Measurements from ENCODE around the gene COPS3.
"Not testable (repeated sequence)": the region's sequence is repeated elsewhere in the genome, so short reads cannot be mapped to it uniquely, and the experiment has no call there.

Gene COPS3

GRCh38 chr17:17301659-17302058 lies 20.6 kb upstream of the COPS3 start:
- DNase-seq (ENCODE audit: low read depth, low spot score): not testable (repeated sequence)

DNA sequence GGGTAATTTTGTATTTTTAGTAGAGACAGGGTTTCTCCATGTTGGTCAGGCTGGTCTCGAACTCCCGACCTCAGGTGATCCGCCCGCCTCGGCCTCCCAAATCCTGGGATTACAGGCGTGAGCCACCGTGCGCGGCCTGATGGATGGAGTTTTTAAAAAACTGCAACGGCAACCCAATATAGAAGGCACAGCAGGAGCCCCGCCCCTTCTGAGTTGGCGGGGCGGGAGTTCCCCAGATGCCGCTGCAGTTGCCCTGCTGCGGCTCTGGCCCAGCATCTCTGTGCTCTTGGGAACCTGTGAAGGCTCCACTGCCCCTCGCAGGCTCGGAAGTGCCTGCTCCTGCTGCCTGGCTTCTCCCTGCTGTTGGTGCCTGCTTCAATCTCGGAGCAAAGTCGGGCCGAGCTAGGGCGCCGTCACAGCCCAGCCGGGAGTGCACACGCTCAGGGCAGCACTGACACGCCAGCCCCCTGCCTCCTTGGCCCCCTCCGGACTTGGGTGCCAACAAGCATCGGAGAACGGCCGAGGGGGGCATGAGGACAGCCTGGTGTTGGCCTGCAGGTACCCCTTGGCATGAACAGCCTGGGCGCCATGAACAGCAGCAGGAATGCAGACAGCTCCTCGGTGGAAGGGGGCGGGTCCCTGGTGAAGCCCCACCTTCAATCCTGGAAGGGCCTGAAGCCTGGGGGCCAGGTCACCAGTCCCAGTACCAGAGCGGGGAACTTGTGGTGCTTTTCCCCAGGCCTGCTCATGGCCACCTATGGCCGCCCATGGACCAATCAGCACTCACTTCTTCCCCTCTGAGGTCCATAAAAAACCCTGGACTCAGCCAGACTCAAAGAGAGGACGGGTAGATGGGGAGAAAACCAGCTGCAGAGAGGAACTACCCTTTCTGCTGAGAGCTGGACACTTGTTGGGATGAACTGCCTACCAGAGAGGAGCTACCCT lies 19.9 kb upstream of the COPS3 start:
- no peak for DNase-seq (ENCODE audit: low read depth, low spot score)

GRCh38 chr17:17298108-17298507 lies 17.1 kb upstream of the COPS3 start:
- DNase-seq (ENCODE audit: low read depth, low spot score): no peak

DNA sequence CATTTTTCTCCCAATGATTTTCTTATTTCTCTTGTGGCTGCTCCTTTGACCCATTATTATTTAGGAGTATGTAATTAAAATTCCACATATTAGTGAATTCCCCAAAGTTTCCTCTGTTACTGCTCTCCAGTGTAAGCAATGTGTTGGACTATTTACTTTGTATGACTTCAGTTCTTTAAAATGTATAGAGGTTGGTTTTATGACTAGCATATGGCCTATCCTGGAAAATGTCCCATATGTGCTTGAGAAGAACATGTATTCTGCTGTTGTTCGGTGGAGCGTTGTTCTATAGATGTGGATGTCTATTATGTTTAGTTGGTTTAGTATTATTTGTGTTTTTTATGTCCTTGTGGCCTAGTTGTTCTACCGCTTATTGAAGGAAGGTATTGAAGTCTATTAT lies 16.2 kb upstream of the COPS3 start:
- DNase-seq (ENCODE audit: low read depth, low spot score): no peak

GRCh38 chr17:17295141-17295540 lies 14.1 kb upstream of the COPS3 start:
- DNase-seq (ENCODE audit: low read depth, low spot score): no peak

DNA sequence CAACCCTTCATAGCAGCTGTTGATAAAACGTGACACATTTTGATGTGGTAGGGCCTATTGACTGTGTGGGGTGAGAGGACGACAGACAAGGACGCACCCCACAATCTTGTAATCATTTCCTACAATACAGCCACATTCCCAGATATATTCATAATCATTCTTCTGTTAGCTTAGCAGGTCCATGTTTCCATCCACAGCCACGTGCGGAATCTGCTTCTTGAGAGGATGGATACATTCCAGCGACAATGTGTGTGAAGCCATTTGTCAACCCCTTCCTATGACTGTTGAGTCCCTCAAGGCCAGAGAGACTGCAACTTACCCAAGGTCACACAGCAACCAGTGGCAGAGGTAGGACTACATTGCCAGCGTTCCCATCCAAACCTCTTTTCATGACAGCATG lies 8.7 kb upstream of the COPS3 start:
- DNase-seq (ENCODE audit: low read depth, low spot score): no peak

DNA sequence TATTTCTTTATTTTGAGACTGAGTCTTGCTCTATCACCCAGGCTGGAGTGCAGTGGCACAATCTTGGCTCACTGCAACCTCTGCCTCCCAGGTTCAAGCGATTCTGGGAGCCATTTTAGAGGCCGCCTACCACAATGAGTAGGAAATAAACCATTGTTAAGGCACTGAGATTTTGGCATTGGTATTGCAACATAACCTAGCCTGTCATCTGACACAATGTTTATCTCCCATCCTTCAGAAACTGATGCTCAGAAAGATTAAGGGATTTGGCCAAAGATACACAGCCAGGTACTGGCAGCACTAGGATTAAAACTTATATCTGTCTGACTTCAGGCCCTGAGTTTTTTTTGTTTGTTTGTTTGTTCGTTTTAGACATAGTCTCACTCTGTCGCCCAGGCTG lies 8.0 kb upstream of the COPS3 start:
- DNase-seq (ENCODE audit: low read depth, low spot score): no peak

DNA sequence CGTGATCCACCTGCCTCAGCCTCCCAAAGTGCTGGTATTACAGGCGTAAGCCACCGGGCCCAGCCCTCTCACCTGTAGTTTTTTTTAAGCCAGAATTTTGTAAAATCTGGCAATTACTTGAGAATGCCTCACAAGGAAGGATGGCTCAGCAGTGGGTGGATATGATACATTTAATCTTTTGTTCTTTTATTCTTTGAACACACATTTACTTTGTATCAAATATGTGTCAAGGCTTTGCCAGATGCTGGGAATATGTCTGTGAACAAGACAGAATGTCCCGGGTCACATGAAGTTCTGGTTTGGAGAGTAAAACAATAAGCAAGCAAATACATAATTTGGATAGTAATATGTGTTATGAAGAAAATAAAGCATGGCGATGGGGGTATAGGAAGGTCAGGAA lies 4.9 kb upstream of the COPS3 start:
- DNase-seq (ENCODE audit: low read depth, low spot score): no peak

GRCh38 chr17:17279316-17279715 lies 1.7 kb downstream of the COPS3 start:
- no peak for DNase-seq (ENCODE audit: low read depth, low spot score)

DNA sequence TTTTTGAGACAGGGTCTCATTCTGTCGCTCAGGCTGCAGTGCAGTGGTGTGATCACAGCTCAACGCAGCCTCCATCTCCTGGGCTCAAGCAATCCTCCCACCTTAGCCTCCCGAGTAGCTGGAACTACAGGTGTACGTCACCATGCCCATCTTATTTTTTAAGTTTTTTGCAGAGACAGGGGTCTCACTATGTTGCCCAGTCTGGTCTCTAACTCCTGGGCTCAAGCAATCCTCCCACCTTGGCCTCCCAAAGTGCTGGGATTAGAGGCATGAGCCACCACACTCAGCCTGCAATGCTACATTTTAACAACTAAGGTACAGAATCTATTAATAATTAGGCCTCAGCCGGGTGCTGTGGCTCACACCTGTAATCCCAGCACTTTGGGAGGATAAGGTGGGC lies 3.6 kb downstream of the COPS3 start:
- DNase-seq (ENCODE audit: low read depth, low spot score): not testable (repeated sequence)

GRCh38 chr17:17275971-17276370 lies 5.1 kb downstream of the COPS3 start:
- DNase-seq (ENCODE audit: low read depth, low spot score): no peak

- no peak for DNase-seq (ENCODE audit: low read depth, low spot score)
Measured at GRCh38 chr17:17269926-17270773, 10.9 kb downstream of the COPS3 start.

- DNase-seq (ENCODE audit: low read depth, low spot score): no peak
Measured at GRCh38 chr17:17264430-17264829, 16.6 kb downstream of the COPS3 start.

DNA sequence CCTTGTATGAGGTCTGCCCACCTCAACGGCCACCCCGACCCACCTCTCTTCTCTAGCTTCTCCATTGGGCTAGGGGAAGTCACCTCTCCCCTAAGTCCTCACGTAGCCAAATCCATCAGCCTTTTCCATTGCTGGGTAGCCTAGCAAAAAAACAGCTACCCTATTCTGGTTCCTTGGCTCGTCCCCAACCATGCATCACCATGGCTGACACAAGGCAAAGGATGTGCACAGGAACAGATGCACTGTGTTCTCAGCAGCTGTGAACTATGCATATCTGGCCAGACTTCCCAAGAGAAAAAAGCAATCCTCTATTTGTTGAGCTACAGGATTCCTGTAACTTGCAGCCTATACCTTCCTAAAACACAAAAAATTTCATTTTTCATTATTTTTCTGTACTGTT lies 22.0 kb downstream of the COPS3 start:
- DNase-seq (ENCODE audit: low read depth, low spot score): no peak

DNA sequence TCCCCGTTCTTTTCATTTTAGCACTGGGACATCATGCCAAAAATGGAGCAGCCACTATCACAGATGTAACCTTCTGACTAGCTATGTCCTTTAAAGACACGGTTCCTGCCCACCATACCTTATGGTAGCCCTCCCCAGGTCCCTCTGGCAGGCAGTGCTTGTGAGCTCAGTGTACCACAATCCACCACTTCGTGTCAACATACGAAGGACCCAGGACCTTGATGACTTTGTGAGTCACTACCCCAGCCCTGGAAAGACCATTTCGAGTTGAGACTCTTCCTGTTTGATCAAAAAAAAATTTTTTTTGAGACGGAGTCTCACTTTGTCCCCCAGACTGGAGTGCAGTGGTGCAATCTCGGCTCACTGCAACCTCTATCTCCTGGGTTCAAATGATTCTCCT lies 23.0 kb downstream of the COPS3 start:
- DNase-seq (ENCODE audit: low read depth, low spot score): no peak

- DNase-seq (ENCODE audit: low read depth, low spot score): no peak
Measured at GRCh38 chr17:17256316-17256715, 24.7 kb downstream of the COPS3 start.

GRCh38 chr17:17255689-17256088 lies 25.4 kb downstream of the COPS3 start:
- DNase-seq (ENCODE audit: low read depth, low spot score): not testable (repeated sequence)

GRCh38 chr17:17254036-17254435 lies 27.0 kb downstream of the COPS3 start:
- no peak for DNase-seq (ENCODE audit: low read depth, low spot score)

GRCh38 chr17:17253406-17253805 lies 27.6 kb downstream of the COPS3 start:
- DNase-seq (ENCODE audit: low read depth, low spot score): no peak

DNA sequence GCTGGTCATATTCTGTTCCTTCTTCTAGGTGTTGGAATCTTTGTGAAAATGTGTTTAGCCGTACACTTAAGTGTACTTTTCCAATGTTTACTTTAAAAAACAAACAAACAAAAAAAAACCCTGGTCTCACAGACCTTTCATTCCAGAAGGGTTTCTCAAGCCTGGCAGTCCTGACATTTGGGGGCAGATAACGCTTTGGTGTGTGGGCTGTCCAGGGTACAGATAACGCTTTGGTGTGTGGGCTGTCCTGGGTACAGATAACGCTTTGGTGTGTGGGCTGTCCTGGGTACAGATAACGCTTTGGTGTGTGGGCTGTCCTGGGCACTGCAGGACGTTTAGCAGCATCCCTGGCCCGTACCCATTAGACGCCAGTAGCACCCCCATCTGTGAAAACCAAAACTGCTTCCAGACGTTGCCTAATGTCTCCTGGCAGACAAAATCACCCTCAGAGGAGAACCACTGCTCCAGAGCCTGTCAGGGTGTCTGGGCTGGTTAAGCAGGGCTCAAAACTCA lies 28.8 kb downstream of the COPS3 start:
- no peak for DNase-seq (ENCODE audit: low read depth, low spot score)

DNA sequence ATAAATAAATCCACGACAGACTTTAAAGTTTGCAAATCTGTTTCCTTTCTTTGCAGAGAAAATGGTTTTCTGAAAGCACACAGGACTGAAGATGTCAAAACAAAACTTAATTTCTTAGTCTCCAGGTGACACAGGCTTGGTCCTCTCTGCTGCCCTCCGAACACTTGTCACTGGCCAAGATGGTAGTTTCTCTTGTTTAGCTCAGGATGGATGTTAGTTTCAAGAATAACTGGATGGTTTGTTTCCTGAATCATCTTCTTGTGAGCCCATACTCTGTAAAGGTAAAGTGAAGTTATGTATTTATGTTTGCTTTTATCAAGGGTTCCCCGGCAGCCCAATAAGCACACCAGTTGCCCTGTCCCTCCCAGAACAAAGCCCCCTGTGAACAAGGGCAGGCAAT lies 34.2 kb downstream of the COPS3 start:
- no peak for DNase-seq (ENCODE audit: low read depth, low spot score)

- no peak for DNase-seq (ENCODE audit: low read depth, low spot score)
Measured at GRCh38 chr17:17243163-17243562, 37.9 kb downstream of the COPS3 start.
